GM23248 (cell line): Measurements from ENCODE around the gene ACP2. TPM values are rescaled to one million over a fixed set of nuclear protein-coding genes. Genes with fewer than 3 reads are reported as not detected.

Source experiments
- DNase-seq: peaks from one replicate; pipeline ENCODE4 v3.0.0-alpha.2; 2015
- H2AFZ ChIP-seq: fragments of 200-600 bp; sonication (generic); 2 replicates; pipeline ENCODE4 v1.6.1; 2016; ENCODE audit warnings: antibody characterized with exemption
- H3F3A ChIP-seq: fragments of 200-600 bp; sonication (generic); 2 replicates; pipeline ENCODE4 v1.6.1; 2016; ENCODE audit warnings: mild to moderate bottlenecking, antibody characterized with exemption, mixed run types; ENCODE audit not compliant: insufficient read depth
- H3K27ac ChIP-seq: fragments of 200-600 bp; sonication (generic); 2 replicates; pipeline ENCODE4 v1.5.1; 2016; ENCODE audit warnings: mild to moderate bottlenecking
- H3K27me3 ChIP-seq: fragments of 200-600 bp; sonication (generic); replicated peaks from 2 replicates; pipeline ENCODE4 v1.6.1; 2016; ENCODE audit warnings: mild to moderate bottlenecking; ENCODE audit not compliant: insufficient read depth
- H3K36me3 ChIP-seq: fragments of 200-600 bp; sonication (generic); 2 replicates; pipeline ENCODE4 v1.6.1; 2016; ENCODE audit warnings: low read depth, mild to moderate bottlenecking
- H3K4me1 ChIP-seq: fragments of 200-600 bp; sonication (generic); 2 replicates; pipeline ENCODE4 v1.6.1; 2016; ENCODE audit warnings: mild to moderate bottlenecking; ENCODE audit not compliant: insufficient read depth
- H3K4me2 ChIP-seq: fragments of 200-600 bp; sonication (generic); one replicate; pipeline ENCODE4 v1.6.1; 2016; ENCODE audit warnings: mild to moderate bottlenecking; ENCODE audit not compliant: unreplicated experiment
- H3K4me3 ChIP-seq: fragments of 200-600 bp; sonication (generic); 2 replicates; pipeline ENCODE4 v1.5.1; 2016; ENCODE audit warnings: mild to moderate bottlenecking
- H3K79me2 ChIP-seq: fragments of 200-600 bp; sonication (generic); 2 replicates; pipeline ENCODE4 v1.6.1; 2016; ENCODE audit warnings: mild to moderate bottlenecking; ENCODE audit not compliant: insufficient read depth
- H3K9ac ChIP-seq: fragments of 200-600 bp; sonication (generic); 2 replicates; pipeline ENCODE4 v1.6.1; 2016; ENCODE audit warnings: mild to moderate bottlenecking
- H3K9me2 ChIP-seq: fragments of 200-600 bp; sonication (generic); 2 replicates; pipeline ENCODE4 v1.6.1; 2016; ENCODE audit warnings: mixed run types, mild to moderate bottlenecking, moderate library complexity; ENCODE audit not compliant: insufficient read depth
- H3K9me3 ChIP-seq: fragments of 200-600 bp; sonication (generic); one replicate; pipeline ENCODE4 v1.6.1; 2017; ENCODE audit warnings: low read depth
- H4K20me1 ChIP-seq: fragments of 200-600 bp; sonication (generic); 2 replicates; pipeline ENCODE4 v1.6.0; 2016; ENCODE audit not compliant: insufficient read depth
- EZH2 ChIP-seq: fragments of 200-600 bp; sonication (generic); IDR thresholded peaks from 2 replicates; pipeline ENCODE4 v1.6.1; 2018; ENCODE audit warnings: antibody characterized with exemption, mild to moderate bottlenecking; ENCODE audit not compliant: insufficient read depth, poor library complexity, severe bottlenecking
- EZH2phosphoT487 ChIP-seq: fragments of 200-600 bp; sonication (generic); IDR thresholded peaks from 2 replicates; pipeline ENCODE4 v1.6.1; 2018; ENCODE audit warnings: antibody characterized with exemption, moderate library complexity, mild to moderate bottlenecking, low read depth; ENCODE audit not compliant: insufficient read depth
- WGBS, 2 experiments: methylation state at CpG; one replicate each; pipeline ENCODE4 v1.1.6; 2015 to 2017; ENCODE audit warnings: low lambda C conversion rate in 2 of 2, low coverage in 1 of 2; ENCODE audit errors: missing lambda C conversion rate in 2 of 2; 5-methylcytosine and 5-hydroxymethylcytosine counted together
- in situ Hi-C: fragments of 300-500 bp; cut with MboI; formaldehyde crosslinking; loops from 2 replicates; pipeline ENCODE4 v1.15.0; 2020
- polyA plus RNA-seq: library from polyadenylated mRNA; unstranded; fragments of >200 nt; fragmentation: Nextera tagmentation; extraction: Ambion mirVana; gene quantifications from 2 replicates; pipeline ENCODE4 v1.2.1, GENCODE V29; 2016
- total RNA-seq: library from RNA; depleted of rRNA; stranded (reverse); fragments of >200 nt; shearing (Covaris generic); gene quantifications from 2 replicates; pipeline ENCODE4 v1.2.3, GENCODE V29; 2014

Gene ACP2
- total and polyA plus RNA-seq, 2 experiments from 2014 or later: 29.0 to 48.4 TPM

- Histone ChIP-seq H3K4me1 (peaks cover 40% of the 10 kb centered on the region), H3K27me3 (no peaks in the 10 kb centered on the region), H2AFZ (peak overlapping the region; percentile 12; the same call in 1 of the 2 replicates), H3F3A (peaks cover 37% of the 10 kb centered on the region), H3K9me2 (no peaks in the 10 kb centered on the region), H3K36me3 (0 out of 2 replicates have a peak, but pooled peaks cover 4% of the 10 kb centered on the region), H3K4me2 (peak overlapping the region; percentile 95), H3K27ac (peak overlapping the region; percentile 90), H3K4me3 (peak overlapping the region; percentile 79), H3K9ac (peak overlapping the region; percentile 86), H3K79me2 (peaks cover 33% of the 10 kb centered on the region), H3K9me3 (no peaks in the 10 kb centered on the region), H4K20me1 (no peaks in the 10 kb centered on the region)
- in situ Hi-C loops: no loop called here
- 1 to 2% methylated on average over 12 of the region's 12 CpGs for WGBS, 2 experiments
- peak; percentile 96 for DNase-seq
- no peak for TF ChIP-seq EZH2
- no peak for TF ChIP-seq EZH2phosphoT487
Measured at GRCh38 chr11:47216121-47216798, 32.4 kb downstream of the ACP2 start.

GRCh38 chr11:47215366-47215910 is 33.2 kb downstream of the ACP2 start:
- Histone ChIP-seq H2AFZ (peak overlapping the region; percentile 96), H3K4me1 (peaks cover 32% of the 10 kb centered on the region), H4K20me1 (no peaks in the 10 kb centered on the region), H3K27me3 (no peaks in the 10 kb centered on the region), H3K36me3 (0 out of 2 replicates have a peak, but pooled peaks cover 4% of the 10 kb centered on the region), H3K4me2 (peak overlapping the region; percentile 95), H3F3A (peaks cover 35% of the 10 kb centered on the region), H3K9ac (peak overlapping the region; percentile 86), H3K4me3 (peak overlapping the region; percentile 79), H3K9me3 (no peaks in the 10 kb centered on the region), H3K27ac (peak overlapping the region; percentile 90), H3K79me2 (peaks cover 30% of the 10 kb centered on the region), H3K9me2 (no peaks in the 10 kb centered on the region)
- TF ChIP-seq EZH2: no peak
- no peak for TF ChIP-seq EZH2phosphoT487
- DNase-seq: peak; percentile 33
- in situ Hi-C loops: no loop called here
- 3 to 7% methylated on average over 15 of the region's 15 CpGs for WGBS, 2 experiments

GRCh38 chr11:47213950-47214565 is 34.6 kb downstream of the ACP2 start:
- Histone ChIP-seq H3K36me3 (0 out of 2 replicates have a peak, but pooled peaks cover 4% of the 10 kb centered on the region), H3F3A (peaks cover 28% of the 10 kb centered on the region), H3K9me3 (no peaks in the 10 kb centered on the region), H3K9ac (peak overlapping the region; percentile 86), H2AFZ (peak overlapping the region; percentile 96), H3K79me2 (peaks cover 24% of the 10 kb centered on the region), H3K27me3 (no peaks in the 10 kb centered on the region), H3K9me2 (no peaks in the 10 kb centered on the region), H3K27ac (peak overlapping the region; percentile 90), H4K20me1 (no peaks in the 10 kb centered on the region), H3K4me1 (peaks cover 21% of the 10 kb centered on the region), H3K4me2 (peak overlapping the region; percentile 95), H3K4me3 (peak overlapping the region; percentile 79)
- 9 to 10% methylated on average over 20 of the region's 20 CpGs for WGBS, 2 experiments
- no peak for TF ChIP-seq EZH2
- no peak for TF ChIP-seq EZH2phosphoT487
- DNase-seq: peak; percentile 94
- in situ Hi-C loops: no loop called here

- Histone ChIP-seq H3F3A (peaks cover 23% of the 10 kb centered on the region), H3K27me3 (no peaks in the 10 kb centered on the region), H3K4me1 (peaks cover 17% of the 10 kb centered on the region), H3K27ac (no peak overlapping the region), H3K9me3 (no peaks in the 10 kb centered on the region), H3K4me2 (no peak overlapping the region), H3K9me2 (no peaks in the 10 kb centered on the region), H3K4me3 (no peak overlapping the region), H4K20me1 (no peaks in the 10 kb centered on the region), H3K36me3 (0 out of 2 replicates have a peak, but pooled peaks cover 1% of the 10 kb centered on the region), H3K79me2 (peaks cover 13% of the 10 kb centered on the region), H3K9ac (no peak overlapping the region), H2AFZ (no peak overlapping the region)
- 86 to 87% methylated on average over 12 of the region's 12 CpGs for WGBS, 2 experiments
- TF ChIP-seq EZH2phosphoT487 (no peak), EZH2 (no peak)
- no peak for DNase-seq
- in situ Hi-C loops: no loop called here
Measured at GRCh38 chr11:47212938-47213337, 35.7 kb downstream of the ACP2 start.
